HG03520 (cell line): ENCODE data around the gene ETV6.

Experiments used
- ATAC-seq: cut with Tn5 transposase; IDR thresholded peaks from one replicate; pipeline ENCODE4 v1.9.1; 2021; ENCODE audit warnings: mild to moderate bottlenecking, moderate library complexity; ENCODE audit not compliant: unreplicated experiment

ETV6 gene

DNA sequence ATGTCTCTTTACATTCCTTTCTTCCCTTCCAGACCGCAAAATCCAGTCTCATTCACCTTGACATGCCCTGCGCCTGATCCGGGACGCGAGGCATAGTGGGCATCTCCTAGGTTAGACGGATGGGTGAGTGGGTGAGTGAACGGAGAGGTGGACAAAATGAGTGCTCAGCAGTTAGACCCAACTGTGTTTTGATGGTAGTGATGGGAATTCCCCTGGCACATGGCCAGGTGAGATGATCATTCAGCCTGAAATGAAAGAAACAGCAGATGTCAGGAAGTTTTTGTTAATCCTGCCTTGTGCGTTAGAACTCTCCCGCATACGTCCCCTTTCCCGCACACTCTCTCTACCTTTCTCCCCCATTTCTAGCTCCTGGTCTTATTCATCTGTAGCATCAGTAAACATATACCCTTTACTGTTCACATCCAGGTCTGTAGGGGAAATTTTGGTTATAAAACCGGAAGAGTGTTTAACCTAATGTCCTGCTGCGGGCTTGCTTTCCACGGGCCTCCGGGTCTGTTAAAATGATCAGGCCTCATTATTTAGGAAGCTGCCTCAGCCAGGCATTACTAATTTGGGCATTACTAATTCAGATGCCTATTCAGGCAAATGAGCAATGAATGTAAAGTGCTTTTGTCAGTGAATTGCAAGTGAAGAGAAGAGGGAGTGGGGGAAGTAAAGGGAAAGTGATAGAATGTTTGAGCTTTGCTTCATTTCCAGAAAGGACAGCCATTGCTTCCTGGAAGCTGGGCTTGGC lies 172.8 kb downstream of the ETV6 start:
- no peak for ATAC-seq

GRCh38 chr12:11823043-11823442 lies 173.6 kb downstream of the ETV6 start:
- no peak for ATAC-seq

DNA sequence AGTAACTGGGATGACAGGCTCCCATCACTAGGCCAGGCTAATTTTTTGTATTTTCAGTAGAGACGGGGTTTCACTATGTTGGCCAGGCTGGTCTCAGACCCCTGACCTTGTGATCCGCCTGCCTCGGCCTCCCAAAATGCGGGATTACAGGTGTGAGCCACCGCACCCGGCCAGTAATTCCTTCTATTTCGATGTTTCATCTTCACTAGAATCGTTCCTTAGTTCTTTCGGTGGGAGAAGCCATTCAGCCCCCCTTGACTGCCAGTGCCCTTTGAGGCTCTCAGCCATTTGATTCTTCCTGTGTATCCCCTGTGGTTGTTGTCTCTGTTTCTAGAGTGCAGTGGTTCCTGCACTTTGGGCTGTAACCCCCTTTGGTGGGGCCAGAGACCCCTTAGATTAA lies 174.1 kb downstream of the ETV6 start:
- no peak for ATAC-seq

- ATAC-seq, result no peak
Measured at GRCh38 chr12:11824069-11824468, 174.6 kb downstream of the ETV6 start.

DNA sequence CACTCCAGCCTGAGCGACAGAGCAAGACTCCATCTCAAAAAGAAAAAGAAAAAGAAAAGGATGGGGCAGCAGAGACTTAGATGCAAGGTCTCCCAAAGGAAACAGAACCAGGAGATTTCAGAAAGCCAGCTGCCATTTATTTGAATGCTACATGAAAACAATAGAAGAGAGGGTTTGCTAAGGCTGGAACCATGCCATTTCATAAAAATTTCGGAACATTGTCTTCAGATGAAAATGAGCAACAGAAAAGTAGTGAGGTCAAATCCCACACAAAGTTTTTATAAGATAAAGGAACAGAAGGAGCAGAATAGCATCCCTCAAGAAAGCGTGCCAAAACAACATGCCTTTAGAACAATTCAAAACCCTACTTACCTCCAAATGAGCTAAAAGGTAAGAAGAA lies 175.3 kb downstream of the ETV6 start:
- ATAC-seq, result no peak

GRCh38 chr12:11825278-11825677 lies 175.8 kb downstream of the ETV6 start:
- ATAC-seq, result no peak

DNA sequence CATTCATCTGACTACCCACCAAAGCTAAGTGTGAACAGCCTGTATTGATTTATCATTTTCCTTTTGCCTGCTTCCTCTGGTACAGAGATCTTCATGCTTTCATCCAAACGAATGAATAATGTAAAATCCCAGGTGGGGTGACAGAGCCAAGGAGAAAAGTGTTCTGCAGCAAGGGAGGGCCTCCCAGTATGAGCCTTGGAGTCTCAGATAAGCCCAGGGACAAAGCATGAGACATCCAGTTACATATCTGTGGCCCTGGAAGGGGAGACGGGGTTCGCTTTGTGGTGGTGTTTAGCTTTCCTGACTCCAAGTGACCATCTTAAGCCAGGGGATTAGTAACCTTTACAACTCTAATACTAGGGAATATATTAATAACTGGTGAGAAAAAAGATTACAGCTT lies 177.1 kb downstream of the ETV6 start:
- ATAC-seq, result no peak

GRCh38 chr12:11827091-11828061 lies 177.9 kb downstream of the ETV6 start:
- ATAC-seq, result no peak

GRCh38 chr12:11829764-11830194 lies 180.3 kb downstream of the ETV6 start:
- no peak for ATAC-seq

GRCh38 chr12:11830307-11830801 lies 180.9 kb downstream of the ETV6 start:
- ATAC-seq, result no peak

- ATAC-seq, result no peak
Measured at GRCh38 chr12:11832093-11832492, 182.6 kb downstream of the ETV6 start.

DNA sequence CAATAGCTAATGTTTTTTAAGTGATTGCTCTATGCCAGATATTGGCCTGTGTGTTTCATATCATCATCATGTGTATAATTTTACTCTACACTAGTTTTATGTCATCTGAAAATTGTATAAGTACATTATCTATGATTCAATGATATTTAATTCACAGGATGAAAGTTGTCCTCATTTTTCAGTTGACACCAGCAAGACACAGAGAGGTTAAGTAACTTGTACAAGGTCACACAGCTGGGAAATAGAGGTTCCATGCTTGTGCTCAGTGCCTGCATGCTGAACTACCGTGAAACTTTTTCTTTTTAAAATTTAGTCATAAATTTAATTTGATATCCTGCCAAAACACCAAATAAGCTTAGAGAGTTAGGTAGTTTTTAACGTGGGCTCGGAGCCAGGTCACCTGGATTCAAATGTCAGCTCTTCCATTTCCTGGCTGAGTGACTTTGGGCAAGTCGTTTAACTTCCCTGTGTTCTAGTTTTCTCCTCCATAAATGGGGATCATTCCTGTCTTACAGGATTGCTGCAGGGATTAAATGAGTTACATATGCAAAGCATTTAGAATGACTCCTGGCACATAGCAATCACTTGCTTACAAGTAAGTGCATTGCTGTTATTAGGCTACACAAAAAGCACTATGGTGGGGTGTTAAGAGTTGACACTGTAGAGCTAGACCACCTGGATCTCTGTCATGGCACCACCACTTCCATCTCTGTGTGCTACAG lies 183.9 kb downstream of the ETV6 start:
- no peak for ATAC-seq

DNA sequence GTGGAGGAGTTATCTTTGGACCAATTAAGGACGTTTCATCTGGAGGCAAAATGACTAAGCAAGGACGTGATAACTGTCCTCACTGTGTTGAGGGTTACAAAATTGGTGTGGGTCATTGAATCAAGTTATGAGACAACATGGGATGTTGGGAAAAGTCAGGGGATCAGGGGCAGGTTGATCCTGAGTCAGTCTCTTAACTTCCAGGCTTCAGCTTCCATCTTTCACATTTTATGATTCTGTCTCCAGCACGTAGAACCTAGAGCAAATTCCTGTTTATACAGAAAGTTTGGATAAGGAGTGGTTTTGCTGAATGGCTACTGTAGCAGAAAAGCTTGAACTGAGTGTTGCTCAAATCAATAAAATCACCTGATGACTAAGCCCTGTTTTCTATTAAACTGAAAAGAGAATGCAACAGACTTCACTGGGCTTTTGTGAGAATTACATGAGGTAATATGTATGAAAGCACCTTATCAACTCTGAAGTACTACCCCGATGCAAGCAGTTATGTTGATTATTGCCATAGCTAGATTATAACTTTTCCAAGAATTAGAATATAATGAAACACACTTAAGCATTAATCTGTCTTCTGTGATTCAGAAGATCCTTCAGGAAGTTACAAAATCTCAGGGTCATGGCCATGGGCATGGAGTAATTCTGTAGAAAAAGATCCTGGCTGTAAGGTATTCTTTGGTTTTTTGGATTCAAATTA lies 184.8 kb downstream of the ETV6 start:
- no peak for ATAC-seq

DNA sequence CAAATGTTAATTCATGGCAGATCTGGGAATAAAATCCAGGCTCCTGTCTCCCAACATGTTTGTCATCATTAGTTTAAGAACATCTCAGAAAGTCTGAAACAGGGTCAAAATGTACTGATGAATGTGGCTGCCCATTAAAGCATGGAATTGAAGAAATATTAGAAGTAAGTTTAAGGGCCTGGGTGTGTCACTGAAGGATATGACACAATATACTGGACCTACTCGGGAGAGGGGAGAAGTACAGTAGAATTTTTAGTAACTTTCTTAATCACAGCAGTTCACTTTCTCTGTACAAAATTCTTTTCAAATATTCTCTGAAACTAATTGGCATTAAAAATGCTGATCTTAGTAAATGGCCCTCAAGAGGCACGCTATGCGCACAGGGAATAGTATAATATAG lies 185.5 kb downstream of the ETV6 start:
- ATAC-seq, result no peak

DNA sequence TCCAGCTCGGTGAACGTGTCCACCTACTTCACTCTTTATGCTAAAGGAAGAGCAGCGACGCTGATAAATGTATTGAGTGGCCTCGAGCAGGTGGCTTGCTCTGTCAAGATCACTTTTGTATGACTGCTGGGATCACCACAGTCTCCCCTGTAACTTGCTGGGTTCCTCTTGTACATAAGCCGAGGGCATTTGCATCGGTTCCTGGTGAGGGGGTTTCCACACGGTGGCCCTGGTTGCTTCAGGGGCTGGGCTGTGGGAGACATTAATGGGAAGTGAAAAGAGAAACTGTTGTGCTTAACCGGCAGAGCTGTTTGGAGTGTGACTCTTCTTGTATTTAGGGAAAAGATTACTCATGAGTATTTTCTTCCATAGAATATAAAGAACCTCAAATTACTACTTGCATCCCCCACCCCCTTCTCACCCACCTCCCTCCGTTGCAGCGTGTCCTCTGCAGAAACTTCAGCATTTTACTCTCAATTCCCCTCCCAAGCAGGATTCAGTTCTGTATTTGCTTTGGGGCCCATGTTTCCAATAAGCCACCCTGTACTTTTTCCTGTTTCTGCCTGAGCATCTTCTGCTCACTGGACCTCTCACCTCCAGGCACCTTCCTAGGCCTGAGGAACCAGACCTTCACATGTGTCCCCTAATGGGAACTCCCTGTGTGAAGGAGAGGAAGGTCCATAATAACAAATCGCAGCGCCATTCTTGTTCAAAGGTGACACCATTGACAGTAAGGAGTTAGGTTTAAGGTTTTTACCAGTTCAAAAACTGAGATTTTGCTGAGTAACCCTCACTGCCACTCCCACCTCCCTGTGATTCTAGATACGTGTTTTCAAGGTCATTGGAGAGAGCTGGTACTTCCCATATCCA lies 187.0 kb downstream of the ETV6 start:
- ATAC-seq, result peak; percentile 88

GRCh38 chr12:11837216-11837934 lies 187.9 kb downstream of the ETV6 start:
- ATAC-seq, result no peak

GRCh38 chr12:11838403-11838802 lies 188.9 kb downstream of the ETV6 start:
- no peak for ATAC-seq

DNA sequence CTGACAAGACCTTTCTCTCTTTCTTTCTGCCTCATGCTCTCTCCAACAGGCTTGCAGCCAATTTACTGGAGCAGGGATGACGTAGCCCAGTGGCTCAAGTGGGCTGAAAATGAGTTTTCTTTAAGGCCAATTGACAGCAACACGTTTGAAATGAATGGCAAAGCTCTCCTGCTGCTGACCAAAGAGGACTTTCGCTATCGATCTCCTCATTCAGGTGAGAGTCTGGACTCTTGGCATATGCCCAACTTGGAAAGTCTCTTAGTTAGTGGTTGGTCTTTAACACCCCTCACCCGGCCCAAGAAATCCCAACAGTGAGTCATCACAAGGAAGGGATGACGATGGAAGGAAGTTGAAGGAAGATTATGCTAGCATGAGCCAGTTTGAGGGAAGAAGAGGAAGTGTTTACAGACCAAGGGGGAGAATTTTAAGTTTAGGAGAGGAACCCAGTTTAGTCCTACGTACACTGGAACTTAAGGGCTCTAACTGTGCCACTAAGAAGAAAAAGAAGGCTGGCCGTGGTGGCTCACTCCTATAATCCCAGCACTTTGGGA lies 189.7 kb downstream of the ETV6 start:
- no peak for ATAC-seq

- ATAC-seq, result no peak
Measured at GRCh38 chr12:11840366-11840765, 190.9 kb downstream of the ETV6 start.
